Prostate gland (tissue), 2 donors: ENCODE results near the gene ZNF544.

ENCODE experiments used
- CTCF ChIP-seq, 4 experiments: fragments of 200-600 bp in 2 of 4; fragments of 450-650 bp in 2 of 4; sonication (generic) in 2 of 4; IDR thresholded peaks; 1 replicate in 3 of 4; 2 replicates in 1 of 4; pipeline ENCODE4 v1.5.1; 2016 to 2019; ENCODE audit warnings: antibody characterized with exemption in 4 of 4, mild to moderate bottlenecking in 2 of 4, moderate library complexity in 2 of 4
- POLR2A ChIP-seq: fragments of 450-650 bp; IDR thresholded peaks from one replicate; pipeline ENCODE4 v1.6.1; 2016; ENCODE audit warnings: antibody characterized with exemption, mild to moderate bottlenecking
- POLR2AphosphoS5 ChIP-seq: sonication (generic); formaldehyde crosslinking; IDR thresholded peaks from one replicate; pipeline ENCODE4 v1.6.1; 2017; ENCODE audit warnings: antibody characterized with exemption

GRCh38 chr19:58182989-58183816 lies 45.5 kb upstream of the ZNF544 start, which contains the start of gene ZNF274:
- peak in 2 of 4 experiments; percentile 4 to 20 for TF ChIP-seq CTCF (IDR thresholded peaks at IDR 0.05)
- peak; percentile 48 for TF ChIP-seq POLR2A
- peak; percentile 72 for TF ChIP-seq POLR2AphosphoS5
